GM19328 (cell line): ENCODE results near the gene CHRNB1.

Experiments used
- ATAC-seq: cut with Tn5 transposase; IDR thresholded peaks from one replicate; pipeline ENCODE4 v1.9.1; 2021; ENCODE audit warnings: mild to moderate bottlenecking, moderate library complexity; ENCODE audit not compliant: unreplicated experiment

Gene CHRNB1

DNA sequence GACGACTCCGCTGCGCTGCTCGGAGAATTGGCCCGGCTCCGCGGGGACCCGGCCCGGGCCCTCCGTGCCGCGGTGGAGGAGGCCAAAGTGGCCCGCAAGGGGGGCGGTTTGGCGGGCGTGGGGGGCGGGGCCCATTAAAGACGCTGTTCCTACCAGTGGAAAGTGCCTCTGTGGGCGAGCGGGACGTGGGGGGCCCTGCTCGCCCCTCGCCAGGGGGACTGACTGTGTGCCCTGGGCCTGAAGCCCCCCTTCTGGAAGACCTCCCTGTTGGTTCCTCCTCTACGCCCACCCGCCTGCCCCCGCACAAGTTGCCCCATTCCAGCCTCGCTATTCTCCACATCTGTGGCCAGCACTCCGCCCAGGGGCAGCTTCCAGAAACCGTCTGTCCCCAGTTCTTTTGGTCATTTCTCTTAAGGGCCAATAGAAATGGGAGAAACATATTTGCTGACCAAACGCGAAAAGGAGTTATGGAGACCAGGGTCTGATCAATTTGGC, 7.4 kb upstream of the CHRNB1 start:
- ATAC-seq, result no peak

- no peak for ATAC-seq
These were observed 6.8 kb upstream of the CHRNB1 start for GRCh38 chr17:7437950-7438614.

GRCh38 chr17:7438656-7439460, 6.0 kb upstream of the CHRNB1 start:
- no peak for ATAC-seq

DNA sequence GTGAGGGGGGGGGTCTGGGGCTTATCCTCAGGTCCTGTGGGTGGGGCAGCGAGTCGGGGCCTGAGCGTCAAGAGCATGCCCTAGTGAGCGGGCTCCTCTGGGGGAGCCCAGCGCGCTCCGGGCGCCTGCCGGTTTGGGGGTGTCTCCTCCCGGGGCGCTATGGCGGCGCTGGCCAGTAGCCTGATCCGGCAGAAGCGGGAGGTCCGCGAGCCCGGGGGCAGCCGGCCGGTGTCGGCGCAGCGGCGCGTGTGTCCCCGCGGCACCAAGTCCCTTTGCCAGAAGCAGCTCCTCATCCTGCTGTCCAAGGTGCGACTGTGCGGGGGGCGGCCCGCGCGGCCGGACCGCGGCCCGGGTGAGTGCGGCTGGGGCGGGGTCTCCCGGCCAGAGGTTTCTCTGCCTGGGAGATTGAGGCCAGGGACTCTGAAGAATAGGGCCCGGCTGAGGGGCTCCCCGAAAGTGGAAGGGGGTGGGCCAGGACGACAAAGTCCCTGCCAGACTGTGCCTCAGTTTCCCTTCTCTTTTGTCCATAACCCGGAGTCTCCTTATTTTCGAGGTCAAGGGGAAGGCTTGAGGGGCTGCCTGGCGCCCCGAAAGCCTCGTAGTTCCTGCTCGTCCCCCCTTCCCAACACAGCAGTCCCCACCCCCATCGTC, 5.3 kb upstream of the CHRNB1 start, which contains the start of gene FGF11:
Gene FGF11, plus strand, starts transcription at position 51 of the 651 bp plus-strand sequence. Its CDS starts 109 bp downstream, at position 160.
- no peak for ATAC-seq

GRCh38 chr17:7440113-7440833, 4.6 kb upstream of the CHRNB1 start:
- no peak for ATAC-seq

- ATAC-seq, result no peak
These were observed 4.0 kb upstream of the CHRNB1 start for GRCh38 chr17:7440834-7441195.

- no peak for ATAC-seq
These were observed 3.6 kb upstream of the CHRNB1 start for GRCh38 chr17:7441266-7441665.

DNA sequence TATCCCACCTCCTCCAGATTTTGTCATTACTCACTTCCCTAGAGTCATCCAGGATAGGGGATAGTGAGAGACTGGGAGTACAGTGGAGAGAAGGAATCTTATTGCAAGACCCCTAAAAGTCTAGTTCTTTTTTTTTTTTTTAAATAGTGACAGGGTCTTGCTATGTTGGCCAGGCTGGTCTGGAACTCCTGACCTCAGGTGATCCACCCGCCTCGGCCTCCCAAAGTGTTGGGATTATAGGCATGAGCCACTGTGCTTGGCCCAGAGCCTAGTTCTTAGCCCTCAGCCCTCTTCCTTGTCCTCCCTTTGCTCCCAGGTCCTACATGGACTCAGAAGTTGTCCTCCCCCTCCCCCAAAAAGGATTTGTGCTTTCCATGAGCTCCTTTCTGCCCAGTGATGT, 2.7 kb upstream of the CHRNB1 start:
- ATAC-seq, result no peak

- no peak for ATAC-seq
These were observed 1.1 kb upstream of the CHRNB1 start for GRCh38 chr17:7443499-7444485.

DNA sequence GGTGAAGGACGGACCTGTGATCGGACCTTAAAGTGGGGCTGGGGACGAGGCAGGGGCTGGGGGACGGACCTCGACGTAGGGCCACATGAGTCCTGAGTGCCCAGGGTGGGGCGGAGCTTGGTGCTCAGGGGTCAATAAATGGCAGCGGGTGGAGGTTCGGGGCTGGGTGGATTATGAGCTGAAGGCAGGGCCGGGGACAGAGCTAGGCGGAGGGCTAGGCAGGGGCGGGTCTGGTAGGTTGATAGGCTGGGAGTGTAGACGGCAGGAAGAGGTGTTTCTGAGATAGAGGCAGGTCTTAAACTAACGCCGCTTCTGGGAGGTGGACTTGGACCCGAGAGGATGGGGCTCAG, 733 bp downstream of the CHRNB1 start:
- no peak for ATAC-seq

- no peak for ATAC-seq
These were observed 3.6 kb downstream of the CHRNB1 start for GRCh38 chr17:7448461-7448860.

- ATAC-seq, result no peak
These were observed 15.2 kb downstream of the CHRNB1 start for GRCh38 chr17:7459961-7460545.

DNA sequence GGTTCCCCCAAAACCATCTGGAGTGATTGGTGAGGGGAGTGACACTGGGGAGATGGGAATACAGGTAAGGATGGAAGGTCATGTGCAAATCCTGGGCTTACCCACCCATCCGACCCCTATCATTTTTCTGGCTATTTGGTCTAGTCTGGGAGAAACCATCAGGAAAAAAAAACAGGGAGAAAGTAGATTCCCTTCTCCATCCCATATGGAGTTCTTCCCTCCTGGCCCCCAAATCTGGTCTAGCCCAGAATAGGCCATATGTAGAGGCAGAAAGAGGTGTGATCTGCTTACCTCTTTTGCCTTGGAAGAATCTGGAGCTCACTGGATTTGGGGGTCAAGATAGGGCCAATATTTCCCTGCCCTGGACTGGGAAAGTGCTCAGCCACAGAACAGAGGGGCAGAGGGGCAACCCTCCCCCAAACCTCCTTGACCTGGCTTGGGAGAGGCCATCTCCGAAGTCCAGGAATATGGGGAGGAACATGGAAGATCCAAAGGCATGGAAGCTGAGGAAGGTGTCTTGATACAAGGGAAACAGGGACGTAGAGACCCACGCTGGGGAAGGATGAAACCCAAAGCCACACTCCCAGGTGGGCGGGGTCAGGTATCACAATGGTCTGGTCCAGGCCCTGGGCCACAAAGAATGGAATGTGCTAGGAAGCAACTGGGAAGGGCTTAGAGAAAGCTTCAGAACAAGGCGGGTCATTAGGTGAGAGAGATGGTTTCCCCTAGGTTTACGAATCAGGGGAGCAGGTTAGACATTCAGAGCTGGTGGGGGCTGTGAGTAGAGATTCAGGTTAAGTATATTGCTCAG, 16.2 kb downstream of the CHRNB1 start:
- ATAC-seq, result no peak

- ATAC-seq, result no peak
These were observed 17.9 kb downstream of the CHRNB1 start for GRCh38 chr17:7462474-7463371.

GRCh38 chr17:7463372-7463846, 18.5 kb downstream of the CHRNB1 start:
- ATAC-seq, result no peak

GRCh38 chr17:7464081-7464480, 19.2 kb downstream of the CHRNB1 start:
- ATAC-seq, result no peak

DNA sequence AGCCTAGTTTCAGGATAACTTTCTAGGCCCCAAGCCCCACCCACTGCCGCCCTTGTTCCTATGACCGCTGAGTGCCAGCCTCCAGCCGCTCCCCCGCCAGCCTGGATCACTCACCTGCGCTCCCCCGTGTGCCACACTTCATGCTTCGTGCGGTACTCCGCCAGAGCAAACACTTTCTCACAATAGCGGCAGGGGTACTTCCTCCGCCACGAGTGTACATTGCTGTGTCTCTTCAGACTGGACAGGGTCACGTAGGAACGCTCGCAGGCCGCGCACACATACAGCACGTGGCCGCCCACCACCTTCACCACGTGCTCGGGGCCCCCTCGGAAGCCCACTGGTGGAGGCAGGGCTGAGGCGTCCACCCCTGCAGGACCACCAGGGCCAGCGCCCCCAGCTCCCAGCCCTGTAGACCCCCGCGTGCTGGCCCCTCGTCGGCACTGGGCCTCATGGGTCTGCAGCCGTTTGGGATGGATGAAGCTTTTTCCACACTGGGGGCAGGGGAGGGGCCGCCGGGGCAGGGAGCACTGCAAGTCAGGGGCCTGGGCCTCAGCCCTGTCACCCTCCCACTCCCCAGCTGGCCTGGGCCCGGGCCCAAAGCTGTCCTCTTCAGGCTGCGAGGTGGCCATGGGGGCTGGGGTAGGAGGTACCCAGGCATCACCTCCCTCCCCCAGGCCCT, 20.9 kb downstream of the CHRNB1 start:
- no peak for ATAC-seq
